ENCODE data around the gene ECPAS. TPM values are rescaled to one million over a fixed set of nuclear protein-coding genes. Genes with fewer than 3 reads are reported as not detected.

The ECPAS gene
- total and polyA plus RNA-seq, 2 experiments from 2014 or later, result 32.9 to 51.1 TPM

DNA sequence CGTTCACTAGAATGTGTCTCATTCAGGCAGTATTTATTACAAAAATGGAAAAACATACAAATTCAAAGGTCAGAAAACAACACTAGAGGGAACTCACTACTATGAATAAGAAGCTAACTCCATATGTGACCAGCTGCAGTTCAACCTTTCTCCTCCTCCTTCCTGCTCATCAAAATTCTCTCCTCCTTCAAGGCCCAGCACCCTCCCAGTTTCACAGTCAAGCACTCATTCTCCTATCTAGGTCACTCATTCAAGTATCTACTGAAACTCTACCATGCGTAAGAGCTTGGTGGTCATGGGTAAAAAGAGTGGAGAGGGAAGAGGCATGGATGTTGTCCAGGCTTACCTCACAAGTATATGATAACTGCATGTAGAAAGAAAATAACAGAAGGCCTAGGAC lies 27.7 kb downstream of the ECPAS start:
- H2AFZ ChIP-seq, result no peak overlapping the region
- no peaks in the 10 kb centered on the region for H3K4me1 ChIP-seq (ENCODE audit: insufficient read depth)
- H3F3A ChIP-seq (ENCODE audit: insufficient read depth), result no peaks in the 10 kb centered on the region; the same call in 1 of the 2 replicates
- H3K79me2 ChIP-seq (ENCODE audit: insufficient read depth), result peaks cover 100% of the 10 kb centered on the region
- H3K4me3 ChIP-seq, result no peak overlapping the region
- peak; percentile 12 for DNase-seq
- in situ Hi-C loops (cut with MboI), result no loop called here
- peaks cover 32% of the 10 kb centered on the region for H4K20me1 ChIP-seq (ENCODE audit: insufficient read depth)
- no peak overlapping the region for H3K27ac ChIP-seq
- H3K36me3 ChIP-seq (ENCODE audit: low read depth), result no peaks in the 10 kb centered on the region; the same call in 1 of the 2 replicates
- H3K9ac ChIP-seq, result no peak overlapping the region
- WGBS, 2 experiments (ENCODE audit: low coverage in 1 of 2, low lambda C conversion rate in 2 of 2, missing lambda C conversion rate in 2 of 2), result 48 to 68% methylated on average over 2 of the region's 2 CpGs
- H3K4me2 ChIP-seq (ENCODE audit: unreplicated experiment), result no peak overlapping the region
- no peaks in the 10 kb centered on the region for H3K9me3 ChIP-seq (ENCODE audit: low read depth)
- TF ChIP-seq EZH2 (IDR thresholded peaks at IDR 0.05; ENCODE audit: insufficient read depth, poor library complexity, severe bottlenecking), result no peak
- no peak for TF ChIP-seq EZH2phosphoT487 (IDR thresholded peaks at IDR 0.05; ENCODE audit: insufficient read depth, low read depth)
- no peaks in the 10 kb centered on the region for H3K9me2 ChIP-seq (ENCODE audit: insufficient read depth)
- no peaks in the 10 kb centered on the region for H3K27me3 ChIP-seq (replicated peaks; ENCODE audit: insufficient read depth)

DNA sequence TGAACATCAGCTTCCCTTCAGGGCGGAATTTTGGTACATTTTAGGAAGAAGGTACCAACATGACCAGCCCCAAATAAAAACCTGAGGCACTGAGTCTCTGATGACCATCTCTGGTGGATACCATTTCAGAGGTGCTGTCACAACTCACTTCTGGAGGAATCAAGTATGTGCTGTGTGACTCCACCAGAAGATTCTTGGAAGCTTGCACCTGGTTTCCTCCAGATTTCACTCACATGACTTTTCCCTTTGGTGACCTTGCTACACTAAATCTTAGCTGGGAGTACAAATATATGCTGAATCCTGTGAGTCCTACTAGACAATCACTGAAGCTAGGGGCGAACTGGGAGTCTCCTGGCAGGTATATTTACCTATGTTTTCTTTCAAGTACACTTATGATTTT lies 28.5 kb downstream of the ECPAS start:
- in situ Hi-C loops (cut with MboI), result no loop called here
- no peak overlapping the region for H3K9ac ChIP-seq
- H3K4me1 ChIP-seq (ENCODE audit: insufficient read depth), result no peaks in the 10 kb centered on the region
- H4K20me1 ChIP-seq (ENCODE audit: insufficient read depth), result peaks cover 25% of the 10 kb centered on the region
- H3K4me2 ChIP-seq (ENCODE audit: unreplicated experiment), result no peak overlapping the region
- TF ChIP-seq EZH2 (IDR thresholded peaks at IDR 0.05; ENCODE audit: insufficient read depth, poor library complexity, severe bottlenecking) (no peak), EZH2phosphoT487 (IDR thresholded peaks at IDR 0.05; ENCODE audit: insufficient read depth, low read depth) (no peak)
- no peak overlapping the region for H2AFZ ChIP-seq
- H3K27ac ChIP-seq, result no peak overlapping the region
- H3K27me3 ChIP-seq (replicated peaks; ENCODE audit: insufficient read depth), result no peaks in the 10 kb centered on the region
- H3K4me3 ChIP-seq, result no peak overlapping the region
- 97 to 100% methylated on average over 2 of the region's 2 CpGs for WGBS, 2 experiments (ENCODE audit: low coverage in 1 of 2, low lambda C conversion rate in 2 of 2, missing lambda C conversion rate in 2 of 2)
- DNase-seq, result no peak
- 0 out of 2 replicates have a peak, but pooled peaks cover 2% of the 10 kb centered on the region for H3K9me2 ChIP-seq (ENCODE audit: insufficient read depth)
- no peaks in the 10 kb centered on the region for H3K9me3 ChIP-seq (ENCODE audit: low read depth)
- H3K36me3 ChIP-seq (ENCODE audit: low read depth), result no peaks in the 10 kb centered on the region; the same call in 1 of the 2 replicates
- peaks cover 100% of the 10 kb centered on the region for H3K79me2 ChIP-seq (ENCODE audit: insufficient read depth)
- H3F3A ChIP-seq (ENCODE audit: insufficient read depth), result no peaks in the 10 kb centered on the region

DNA sequence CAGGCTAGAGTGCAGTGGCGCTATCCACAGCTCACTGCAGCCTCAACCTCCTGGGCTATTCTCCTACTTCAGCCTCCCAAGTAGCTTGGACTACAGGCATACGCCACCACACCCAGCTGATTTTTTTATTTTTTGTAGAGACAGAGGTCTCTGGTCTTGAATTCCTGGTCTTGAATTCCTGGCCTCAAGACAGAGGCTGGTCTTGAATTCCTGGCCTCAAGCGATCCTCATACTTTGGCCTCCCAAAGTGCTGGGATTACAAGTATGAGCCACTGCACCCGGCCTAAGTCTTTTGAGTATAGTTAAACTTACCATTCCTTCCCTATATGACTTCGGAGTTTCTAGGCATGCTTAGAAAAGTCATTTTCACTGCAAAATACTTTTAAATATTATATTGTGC lies 29.4 kb downstream of the ECPAS start:
- TF ChIP-seq EZH2phosphoT487 (IDR thresholded peaks at IDR 0.05; ENCODE audit: insufficient read depth, low read depth), result no peak
- TF ChIP-seq EZH2 (IDR thresholded peaks at IDR 0.05; ENCODE audit: insufficient read depth, poor library complexity, severe bottlenecking), result no peak

DNA sequence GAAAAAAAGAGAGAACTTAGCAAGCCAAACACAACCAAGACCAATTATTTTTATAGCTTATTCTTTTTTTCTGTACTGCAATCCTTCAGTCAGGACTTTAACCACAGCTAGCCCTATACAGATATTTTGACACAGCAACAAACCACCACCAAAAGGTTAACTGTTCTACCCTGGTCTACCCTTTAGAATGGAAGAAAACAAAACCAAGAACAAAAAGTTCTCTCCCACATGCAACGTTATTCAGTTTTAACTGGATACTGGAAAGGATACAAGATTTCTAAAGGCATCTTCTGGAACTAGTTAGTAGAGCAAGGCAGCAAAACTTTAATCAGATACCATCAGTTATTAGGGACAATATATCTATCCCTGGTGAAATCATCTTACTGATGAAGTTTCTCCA lies 32.6 kb downstream of the ECPAS start:
- Histone ChIP-seq H3K9me2 (ENCODE audit: insufficient read depth) (0 out of 2 replicates have a peak, but pooled peaks cover 2% of the 10 kb centered on the region), H3K79me2 (ENCODE audit: insufficient read depth) (peaks cover 95% of the 10 kb centered on the region), H3K4me1 (ENCODE audit: insufficient read depth) (no peaks in the 10 kb centered on the region), H3K4me3 (no peak overlapping the region), H2AFZ (no peak overlapping the region), H3K27ac (no peak overlapping the region), H4K20me1 (ENCODE audit: insufficient read depth) (peaks cover 12% of the 10 kb centered on the region; the same call in 1 of the 2 replicates), H3K9ac (no peak overlapping the region), H3K27me3 (replicated peaks; ENCODE audit: insufficient read depth) (no peaks in the 10 kb centered on the region), H3K4me2 (ENCODE audit: unreplicated experiment) (no peak overlapping the region), H3K36me3 (ENCODE audit: low read depth) (peaks cover 10% of the 10 kb centered on the region; the same call in 1 of the 2 replicates), H3K9me3 (ENCODE audit: low read depth) (no peaks in the 10 kb centered on the region), H3F3A (ENCODE audit: insufficient read depth) (no peaks in the 10 kb centered on the region)
- 5 to 8% methylated on average over 1 of the region's 1 CpG for WGBS, 2 experiments (ENCODE audit: low coverage in 1 of 2, low lambda C conversion rate in 2 of 2, missing lambda C conversion rate in 2 of 2)
- TF ChIP-seq EZH2phosphoT487 (IDR thresholded peaks at IDR 0.05; ENCODE audit: insufficient read depth, low read depth) (no peak), EZH2 (IDR thresholded peaks at IDR 0.05; ENCODE audit: insufficient read depth, poor library complexity, severe bottlenecking) (no peak)
- DNase-seq, result no peak
- in situ Hi-C loops (cut with MboI), result no loop called here

More for the DNA sequence above, 29.4 kb downstream of the ECPAS start:
- Histone ChIP-seq H3K27ac (no peak overlapping the region), H3K79me2 (ENCODE audit: insufficient read depth) (peaks cover 100% of the 10 kb centered on the region), H3K27me3 (replicated peaks; ENCODE audit: insufficient read depth) (no peaks in the 10 kb centered on the region), H3K4me1 (ENCODE audit: insufficient read depth) (no peaks in the 10 kb centered on the region), H2AFZ (no peak overlapping the region), H3K9me2 (ENCODE audit: insufficient read depth) (0 out of 2 replicates have a peak, but pooled peaks cover 2% of the 10 kb centered on the region), H3K4me3 (no peak overlapping the region), H3K9me3 (ENCODE audit: low read depth) (no peaks in the 10 kb centered on the region), H3K36me3 (ENCODE audit: low read depth) (peaks cover 8% of the 10 kb centered on the region; the same call in 1 of the 2 replicates), H4K20me1 (ENCODE audit: insufficient read depth) (peaks cover 21% of the 10 kb centered on the region), H3K9ac (no peak overlapping the region), H3K4me2 (ENCODE audit: unreplicated experiment) (no peak overlapping the region), H3F3A (ENCODE audit: insufficient read depth) (no peaks in the 10 kb centered on the region)
- in situ Hi-C loops (cut with MboI), result no loop called here
- no peak for DNase-seq
- WGBS, 2 experiments (ENCODE audit: low coverage in 1 of 2, low lambda C conversion rate in 2 of 2, missing lambda C conversion rate in 2 of 2), result 97% methylated on average over 5 of the region's 5 CpGs
